ENCODE data around the gene CHST12.
"Not testable (repeated sequence)": the region's sequence is repeated elsewhere in the genome, so short reads cannot be mapped to it uniquely, and the experiment has no call there.

The CHST12 gene

DNA sequence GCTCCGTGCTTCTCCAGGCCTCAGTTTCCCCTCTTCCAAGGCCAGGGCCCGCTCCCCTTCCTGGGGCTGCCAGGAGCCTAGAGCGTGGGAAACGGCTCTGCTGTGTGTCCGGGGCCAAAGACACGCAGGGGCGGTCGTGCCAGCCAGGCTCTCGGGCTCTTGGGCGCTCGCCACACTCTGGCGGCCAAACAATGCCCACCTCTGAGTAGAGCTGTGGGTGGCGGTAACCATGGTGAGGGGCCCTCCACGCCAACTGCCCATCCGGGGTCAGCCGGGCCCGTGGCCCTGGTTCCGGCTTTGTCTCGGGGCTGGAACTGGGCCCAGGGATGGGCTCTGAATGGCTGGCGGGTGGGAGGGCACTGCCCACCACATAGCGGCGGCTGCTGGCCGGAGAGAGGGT, 56.8 kb downstream of the CHST12 start:
- DNase-seq (ENCODE audit: low read depth in 2 of 2, low spot score in 1 of 2): no peak

- DNase-seq (ENCODE audit: low read depth in 2 of 2, low spot score in 1 of 2): no peak
Observed at GRCh38 chr7:2460641-2461040, 57.2 kb downstream of the CHST12 start.

GRCh38 chr7:2461268-2462026, 58.0 kb downstream of the CHST12 start:
- no peak for DNase-seq (ENCODE audit: low read depth in 2 of 2, low spot score in 1 of 2)

DNA sequence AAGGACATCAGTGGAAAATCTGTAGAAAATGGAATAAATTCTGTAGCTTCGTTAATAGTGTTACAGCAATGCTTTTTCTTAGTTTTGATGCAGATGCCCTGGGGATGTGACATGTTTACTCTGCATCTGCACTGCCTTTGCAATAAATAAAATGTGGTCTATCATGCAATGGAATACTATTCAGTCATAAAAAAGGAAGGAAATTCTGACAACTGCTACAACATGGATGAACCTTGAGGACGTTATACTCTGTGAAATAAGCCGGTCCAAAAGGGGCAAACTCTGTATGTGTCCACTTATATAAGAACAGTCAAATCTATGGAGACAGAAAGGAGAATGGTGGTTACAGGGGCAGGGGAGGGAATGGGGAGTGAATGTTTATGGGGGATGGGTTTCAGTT, 59.3 kb downstream of the CHST12 start:
- no peak for DNase-seq (ENCODE audit: low read depth in 2 of 2, low spot score in 1 of 2)

- no peak for DNase-seq (ENCODE audit: low read depth in 2 of 2, low spot score in 1 of 2)
Observed at GRCh38 chr7:2465928-2466327, 62.5 kb downstream of the CHST12 start.

DNA sequence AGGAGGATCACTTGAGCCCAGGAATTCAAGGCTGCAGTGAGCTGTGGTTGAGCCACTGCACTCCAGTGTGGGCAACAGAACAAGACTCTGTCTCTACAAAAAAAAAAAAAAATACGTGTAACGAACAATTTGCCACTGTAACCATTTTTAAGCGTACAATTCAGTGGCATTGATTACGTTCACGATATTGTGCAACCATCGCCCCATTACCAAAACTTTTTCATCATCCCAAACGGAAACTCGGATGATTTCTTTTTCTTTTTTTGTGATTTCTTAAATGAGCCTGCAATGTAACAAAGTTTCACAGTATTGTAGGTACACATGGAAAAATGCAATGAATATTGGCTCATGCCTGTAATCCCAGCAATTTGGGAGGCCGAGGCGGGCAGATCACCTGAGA, 63.3 kb downstream of the CHST12 start:
- no peak for DNase-seq (ENCODE audit: low read depth in 2 of 2, low spot score in 1 of 2)

GRCh38 chr7:2468227-2468626, 64.8 kb downstream of the CHST12 start:
- no peak for DNase-seq (ENCODE audit: low read depth in 2 of 2, low spot score in 1 of 2)

DNA sequence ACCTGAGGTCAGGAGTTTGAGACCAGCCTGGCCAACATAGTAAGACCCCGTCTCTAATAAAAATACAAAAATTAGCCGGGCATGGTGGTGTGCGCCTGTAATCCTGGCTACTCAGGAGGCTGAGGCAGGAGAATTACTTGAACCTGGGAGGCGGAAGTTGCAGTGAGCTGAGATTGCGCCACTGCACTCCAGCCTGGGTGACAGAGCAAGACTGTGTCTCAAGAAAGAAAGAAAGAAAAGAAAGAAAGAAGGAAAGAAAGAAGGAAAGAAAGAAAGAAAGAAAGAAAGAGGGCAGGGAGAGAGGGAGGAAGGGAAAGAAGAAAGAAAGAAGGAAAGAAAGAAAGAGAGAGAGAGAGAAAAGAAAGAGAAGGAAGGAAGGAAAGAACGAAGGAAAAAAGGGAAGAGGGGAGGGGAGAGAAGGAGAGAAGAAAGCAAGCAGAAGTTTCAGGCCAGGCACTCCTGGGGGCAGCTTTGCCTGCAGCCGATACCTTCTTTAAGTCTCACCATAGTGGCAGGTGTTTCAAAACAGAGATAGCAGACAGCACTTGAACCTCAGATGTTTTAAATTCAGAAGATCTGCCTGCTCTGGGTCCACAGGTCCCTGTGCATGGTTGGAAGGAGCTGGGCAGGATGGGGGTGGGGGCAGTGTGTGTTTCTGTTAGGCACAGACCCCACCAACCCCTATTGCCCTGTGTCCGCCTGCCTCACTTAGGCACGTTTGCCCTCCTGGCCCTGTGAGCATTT, 66.2 kb downstream of the CHST12 start:
- not testable (repeated sequence) for DNase-seq (ENCODE audit: low read depth in 2 of 2, low spot score in 1 of 2)

- DNase-seq (ENCODE audit: low read depth in 2 of 2, low spot score in 1 of 2): no peak
Observed at GRCh38 chr7:2470204-2471021, 67.0 kb downstream of the CHST12 start.

- DNase-seq (ENCODE audit: low read depth in 2 of 2, low spot score in 1 of 2): no peak
Observed at GRCh38 chr7:2471022-2471329, 67.6 kb downstream of the CHST12 start.

GRCh38 chr7:2471396-2471795, 68.0 kb downstream of the CHST12 start:
- DNase-seq (ENCODE audit: low read depth in 2 of 2, low spot score in 1 of 2): no peak

DNA sequence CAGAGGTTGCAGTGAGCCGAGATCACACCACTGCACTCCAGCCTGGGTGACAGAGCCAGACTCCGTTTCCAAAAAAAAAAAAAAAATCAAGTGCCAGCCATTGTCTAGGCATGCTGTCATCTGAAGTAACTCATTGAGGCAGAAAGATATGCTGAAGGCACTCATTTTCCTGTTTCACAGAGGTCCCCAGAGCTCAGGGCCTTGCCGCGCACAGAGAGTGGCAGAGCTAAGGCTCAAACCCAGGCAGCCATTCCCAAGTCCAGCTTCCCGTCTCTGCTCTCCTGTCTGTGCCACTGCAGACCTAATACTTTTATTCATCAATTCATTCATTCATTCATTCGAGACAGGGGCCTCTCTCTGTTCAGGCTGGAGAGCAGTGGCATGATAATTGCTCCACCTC, 69.3 kb downstream of the CHST12 start:
- no peak for DNase-seq (ENCODE audit: low read depth in 2 of 2, low spot score in 1 of 2)

GRCh38 chr7:2473496-2474180, 70.2 kb downstream of the CHST12 start:
- no peak for DNase-seq (ENCODE audit: low read depth in 2 of 2, low spot score in 1 of 2)

GRCh38 chr7:2474224-2474623, 70.8 kb downstream of the CHST12 start:
- DNase-seq (ENCODE audit: low read depth in 2 of 2, low spot score in 1 of 2): no peak

DNA sequence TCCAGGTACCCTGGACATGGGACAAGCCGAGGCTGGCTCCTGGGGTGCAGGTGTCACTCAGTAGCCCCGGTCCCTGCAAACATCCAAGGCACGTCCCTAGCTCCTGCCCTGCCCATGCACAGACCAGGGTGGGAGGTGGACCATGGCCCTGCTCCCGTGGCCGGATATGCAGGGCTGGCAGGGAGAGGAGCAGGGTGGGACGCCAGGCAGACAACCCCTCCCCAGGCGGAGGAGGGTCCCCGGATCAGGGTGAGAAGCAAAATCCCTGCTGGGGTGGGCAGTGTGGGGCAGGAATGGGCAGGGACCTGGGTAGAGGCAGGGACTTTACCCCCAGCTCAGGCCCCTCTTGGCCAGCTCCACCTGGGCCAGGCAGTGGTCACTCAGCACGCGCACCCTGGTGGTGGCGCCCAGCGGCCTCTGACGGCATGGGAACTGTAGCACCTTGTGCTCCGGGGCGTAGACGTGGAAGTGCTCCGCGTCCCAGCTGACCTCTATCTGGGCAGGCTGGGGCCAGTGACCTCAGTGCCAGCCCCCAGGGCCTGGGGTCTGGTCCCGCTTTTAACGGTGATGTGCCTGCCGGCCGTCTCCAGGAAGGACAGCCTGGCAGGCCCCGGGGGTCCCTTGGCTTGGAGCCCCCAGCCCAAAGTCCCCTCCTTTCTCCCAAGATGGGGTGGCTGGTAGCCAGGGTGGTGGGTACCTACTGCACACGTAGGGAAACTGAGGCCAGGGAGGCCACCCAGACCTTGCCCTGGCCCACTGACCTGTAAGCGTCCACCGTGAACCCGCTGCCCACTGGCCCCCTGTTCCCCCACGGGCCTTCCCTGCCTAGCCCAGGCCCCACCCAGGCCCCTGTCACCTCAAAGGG, 71.6 kb downstream of the CHST12 start:
- no peak for DNase-seq (ENCODE audit: low read depth in 2 of 2, low spot score in 1 of 2)

- DNase-seq (ENCODE audit: low read depth in 2 of 2, low spot score in 1 of 2): no peak
Observed at GRCh38 chr7:2475678-2476015, 72.2 kb downstream of the CHST12 start.

GRCh38 chr7:2476298-2476697, 72.9 kb downstream of the CHST12 start, which contains the start of gene GRIFIN:
TSS of gene GRIFIN (minus strand) at chr7:2476398. CDS start at chr7:2476383, 15 bp downstream.
- no peak for DNase-seq (ENCODE audit: low read depth in 2 of 2, low spot score in 1 of 2)

DNA sequence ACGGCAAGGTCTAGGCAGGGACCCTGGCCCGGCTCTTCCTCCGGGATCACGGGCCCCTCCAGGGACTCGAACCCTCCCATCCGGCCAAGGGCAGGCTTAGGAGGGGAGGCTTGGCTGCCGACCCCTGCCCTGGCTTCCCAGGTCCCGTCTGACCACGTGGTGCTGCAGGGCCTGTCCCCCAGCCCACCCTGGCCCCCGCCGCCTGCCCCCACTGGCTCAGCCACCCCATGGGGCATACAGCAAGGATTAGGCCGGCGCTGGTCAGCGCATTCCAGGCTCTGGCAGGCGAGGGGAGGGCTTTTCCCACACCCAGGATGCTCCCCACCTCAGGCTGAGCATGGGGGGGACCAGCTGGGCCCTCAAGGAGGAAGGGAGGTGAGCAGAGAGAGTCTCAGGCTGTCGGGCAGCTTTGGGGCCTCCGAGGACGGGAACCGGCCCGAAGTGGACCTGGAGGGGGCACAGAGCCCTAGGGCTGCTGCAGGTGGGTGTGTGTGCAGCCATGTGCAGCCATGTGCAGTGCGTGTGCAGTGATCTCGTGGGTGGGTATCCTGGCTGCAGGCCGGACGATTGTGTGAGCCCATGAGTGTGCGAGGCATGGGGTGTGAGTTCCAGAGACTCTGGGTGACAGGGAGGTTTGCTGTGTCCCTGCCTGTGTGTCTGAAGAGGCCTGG, 73.5 kb downstream of the CHST12 start:
- DNase-seq (ENCODE audit: low read depth in 2 of 2, low spot score in 1 of 2): no peak

DNA sequence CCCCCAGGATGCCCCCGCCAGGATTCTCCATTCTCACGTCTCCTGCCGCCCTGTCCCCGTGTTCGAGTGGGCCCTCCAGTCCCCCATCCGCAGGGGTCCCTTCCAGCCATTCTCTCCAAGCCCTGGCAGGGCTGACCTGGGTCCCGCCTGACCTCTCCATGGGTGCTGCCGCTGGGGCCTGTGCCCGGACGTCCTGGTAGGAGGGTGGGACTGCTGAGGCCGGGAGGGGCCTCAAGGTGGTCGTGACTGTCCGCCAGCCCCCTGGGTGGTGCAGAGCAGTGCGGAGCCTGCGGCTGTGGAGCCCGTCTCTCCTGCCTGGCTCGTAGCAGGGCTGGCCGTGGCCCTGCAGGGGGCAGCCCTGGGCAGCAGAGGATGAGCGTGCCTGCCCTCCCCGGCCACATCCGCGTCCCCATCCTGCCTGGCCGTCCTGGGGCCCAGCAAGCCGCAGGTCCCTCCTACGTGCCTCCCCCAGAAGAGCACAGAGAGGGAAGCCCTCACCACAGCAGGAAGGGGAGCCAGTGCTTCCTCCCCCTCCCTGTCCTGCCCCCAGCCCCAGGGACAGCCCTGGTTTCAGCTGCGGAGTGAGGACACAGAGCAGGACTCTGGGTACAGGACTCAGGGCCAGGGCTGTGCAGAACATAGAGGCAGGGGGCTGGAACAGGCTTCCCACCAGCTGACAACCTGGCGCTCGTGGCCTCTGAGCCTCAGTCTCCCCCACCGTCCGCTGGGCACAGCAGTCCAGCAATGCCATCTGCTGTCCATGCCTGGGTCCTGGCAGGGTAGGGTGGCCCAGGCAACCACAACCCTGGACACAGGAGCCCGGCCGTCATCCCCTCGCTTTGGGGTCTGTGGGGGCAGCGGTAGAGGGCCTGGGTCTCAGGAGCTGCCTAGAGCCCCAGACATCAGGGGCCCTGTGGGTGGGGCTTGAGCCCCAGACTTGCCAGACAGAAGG, 74.3 kb downstream of the CHST12 start:
- DNase-seq (ENCODE audit: low read depth in 2 of 2, low spot score in 1 of 2): peak; percentile 24 to 31

All from stimulated activated CD8-positive, alpha-beta memory T cell treated with anti-CD3 and anti-CD28 coated beads, Interleukin-4, amount 100 ng/mL, for 1 hour (primary cell).